Stimulated activated CD4-positive, alpha-beta T cell treated with anti-CD3 and anti-CD28 coated beads, TNF-alpha, amount 100 ng/mL, for 4 hours (primary cell): ENCODE results near the gene CABLES2.

Experiments
- DNase-seq, 3 experiments: peaks; one replicate each; pipeline ENCODE4 v3.0.0-alpha.2; 2020; ENCODE audit warnings: low read depth in 3 of 3

Gene CABLES2, protein sequence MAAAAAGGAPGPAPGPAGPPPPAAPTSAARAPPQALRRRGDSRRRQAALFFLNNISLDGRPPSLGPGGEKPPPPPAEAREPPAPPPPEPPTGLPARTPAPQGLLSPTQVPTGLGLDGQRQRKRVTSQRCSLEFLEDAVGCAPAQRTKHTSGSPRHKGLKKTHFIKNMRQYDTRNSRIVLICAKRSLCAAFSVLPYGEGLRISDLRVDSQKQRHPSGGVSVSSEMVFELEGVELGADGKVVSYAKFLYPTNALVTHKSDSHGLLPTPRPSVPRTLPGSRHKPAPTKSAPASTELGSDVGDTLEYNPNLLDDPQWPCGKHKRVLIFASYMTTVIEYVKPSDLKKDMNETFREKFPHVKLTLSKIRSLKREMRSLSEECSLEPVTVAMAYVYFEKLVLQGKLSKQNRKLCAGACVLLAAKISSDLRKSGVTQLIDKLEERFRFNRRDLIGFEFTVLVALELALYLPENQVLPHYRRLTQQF

GRCh38 chr20:62407221-62407992 is at the start of gene CABLES2:
Gene CABLES2 (minus strand): TSS chr20:62407285. CDS start chr20:62407276, 9 bp downstream.
- DNase-seq = peak; percentile 78 to 83 (median 81)

GRCh38 chr20:62455929-62456328 is 48.8 kb upstream of the CABLES2 start:
- DNase-seq = no peak

GRCh38 chr20:62454904-62455636 is 48.0 kb upstream of the CABLES2 start:
- no peak for DNase-seq

DNA sequence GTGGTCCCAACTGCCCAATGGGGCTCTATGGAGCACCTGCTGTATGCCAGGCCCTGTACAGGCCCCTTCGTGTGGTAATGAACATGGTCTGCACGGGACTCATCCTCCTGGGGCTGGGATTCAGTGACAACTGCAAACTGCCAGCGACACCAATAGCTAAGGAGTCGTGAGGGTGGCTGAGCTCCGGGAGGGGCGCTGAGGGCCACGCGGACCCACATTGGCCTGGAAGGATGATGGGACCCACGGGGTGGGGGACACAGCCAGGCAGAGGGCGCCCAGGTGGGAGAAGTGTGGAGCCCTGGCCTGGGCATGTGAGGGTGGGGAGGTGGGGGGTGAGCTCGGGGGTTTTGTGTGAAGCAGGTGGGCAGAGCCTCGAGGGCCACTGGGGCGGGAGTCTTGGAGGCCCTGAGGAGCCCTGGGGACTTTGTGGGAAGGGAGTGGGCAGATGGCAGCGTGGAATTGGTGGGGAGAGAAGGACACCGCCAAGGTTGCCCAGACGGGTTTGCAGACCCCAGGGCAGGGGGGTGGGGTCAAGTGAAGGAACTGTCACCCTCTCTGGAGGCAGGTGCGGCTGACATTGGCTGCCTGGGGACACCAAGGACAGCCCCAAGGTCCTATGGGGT is 46.2 kb upstream of the CABLES2 start:
- no peak for DNase-seq

DNA sequence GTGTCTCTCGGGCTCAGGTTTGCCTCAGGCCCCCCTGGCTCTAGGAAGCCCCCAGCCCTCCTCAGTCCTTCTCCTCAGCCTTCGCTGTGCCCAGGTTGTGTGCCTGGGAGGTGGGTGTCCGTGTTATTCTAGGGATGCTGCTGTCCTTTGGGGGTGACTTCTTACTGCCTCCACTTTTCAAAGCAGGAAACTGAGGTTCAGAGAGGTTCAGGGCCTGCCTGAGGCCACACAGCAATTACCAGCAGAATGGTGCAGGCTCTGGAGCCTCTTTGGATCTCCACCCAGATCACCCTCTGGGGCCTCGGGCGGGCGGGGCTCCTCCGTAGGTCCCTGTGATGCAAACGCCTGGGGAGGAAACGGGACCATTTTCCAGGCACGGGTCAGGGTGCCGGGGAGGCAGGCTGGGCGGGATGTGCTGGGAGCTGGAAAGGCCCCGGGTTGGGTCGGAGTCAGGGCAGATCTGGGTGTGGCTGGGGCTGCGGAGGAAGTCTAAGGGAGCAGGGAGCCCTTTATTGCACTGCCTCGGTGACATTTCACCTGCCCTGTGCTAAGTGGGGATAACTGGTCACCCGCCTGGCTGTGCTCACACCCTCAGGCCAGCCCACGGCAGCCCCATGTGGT is 45.5 kb upstream of the CABLES2 start:
- no peak for DNase-seq

DNA sequence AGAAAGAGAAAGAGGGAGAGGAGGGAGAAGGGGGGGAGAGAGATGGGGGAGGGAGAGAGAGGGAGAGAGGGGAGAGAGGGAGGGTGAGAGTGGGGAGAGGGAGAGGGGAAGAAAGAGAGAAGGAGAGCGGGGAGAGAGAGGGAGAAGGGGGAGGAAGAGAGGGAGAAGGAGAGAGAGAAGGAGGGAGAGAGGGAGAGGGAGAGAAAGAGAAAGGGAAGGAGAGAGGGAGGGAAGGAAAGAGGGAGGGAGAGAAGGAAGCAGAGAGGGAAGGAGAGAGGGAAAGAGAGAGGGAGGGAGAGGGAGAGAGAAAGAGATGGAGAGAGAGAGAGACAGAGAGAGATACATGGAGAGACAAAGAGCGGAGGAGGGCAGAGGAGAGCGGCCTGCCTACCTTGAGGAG is 44.9 kb upstream of the CABLES2 start:
- DNase-seq = no peak

DNA sequence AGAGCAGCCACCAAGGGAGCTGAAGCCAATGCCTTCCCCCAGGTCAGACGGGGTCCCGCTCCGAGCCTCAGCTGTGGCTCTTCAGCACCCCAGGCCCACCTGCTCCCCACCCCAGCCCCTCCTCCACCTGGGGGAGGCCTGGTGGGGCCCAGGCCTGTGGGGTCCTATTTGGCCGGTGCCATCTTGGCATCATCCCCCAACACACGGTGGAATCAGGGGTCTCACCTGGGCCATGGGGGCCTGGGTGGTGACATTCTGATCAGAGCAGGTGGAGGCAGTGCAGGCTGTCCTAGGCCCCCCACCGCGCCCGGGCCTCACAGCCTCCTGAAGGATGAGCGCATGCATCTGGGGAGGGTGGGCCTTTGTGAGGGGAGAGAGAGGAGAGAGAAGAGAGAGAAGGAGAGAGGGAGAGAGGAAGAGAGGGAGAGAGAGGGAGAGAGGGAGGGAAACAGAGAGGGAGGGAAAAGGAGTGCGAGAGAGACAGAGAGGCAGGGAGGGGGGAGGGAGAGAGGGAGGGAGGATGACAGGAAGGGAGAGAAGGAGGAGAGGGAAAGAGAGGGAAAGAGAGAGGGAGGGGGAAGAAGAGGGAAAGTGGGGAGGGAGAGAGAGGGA is 44.2 kb upstream of the CABLES2 start:
- no peak for DNase-seq

- no peak for DNase-seq
Measured at GRCh38 chr20:62449951-62450691, 43.0 kb upstream of the CABLES2 start.

GRCh38 chr20:62448788-62449187 is 41.7 kb upstream of the CABLES2 start:
- DNase-seq = no peak

DNA sequence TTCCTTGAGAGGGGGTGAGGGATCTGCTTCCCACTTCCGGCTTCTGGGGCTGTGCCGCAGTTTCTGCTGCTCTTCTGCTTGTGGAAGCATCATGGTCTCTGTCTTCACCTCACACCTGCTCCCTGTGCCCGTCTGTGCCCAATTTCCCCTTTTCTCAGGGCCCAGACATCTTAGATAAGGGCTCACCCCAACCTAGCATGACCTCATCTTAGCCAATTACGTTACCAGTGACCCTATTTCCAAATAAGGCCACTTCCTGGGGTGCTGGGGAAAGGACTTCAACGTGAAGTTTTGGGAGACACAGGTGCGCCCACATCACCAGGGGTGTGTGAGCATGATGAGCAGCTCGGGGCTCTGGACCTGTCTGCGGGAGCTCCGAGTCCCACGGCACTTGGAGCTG is 41.0 kb upstream of the CABLES2 start:
- DNase-seq = no peak

GRCh38 chr20:62446888-62447869 is 40.1 kb upstream of the CABLES2 start:
- no peak for DNase-seq

DNA sequence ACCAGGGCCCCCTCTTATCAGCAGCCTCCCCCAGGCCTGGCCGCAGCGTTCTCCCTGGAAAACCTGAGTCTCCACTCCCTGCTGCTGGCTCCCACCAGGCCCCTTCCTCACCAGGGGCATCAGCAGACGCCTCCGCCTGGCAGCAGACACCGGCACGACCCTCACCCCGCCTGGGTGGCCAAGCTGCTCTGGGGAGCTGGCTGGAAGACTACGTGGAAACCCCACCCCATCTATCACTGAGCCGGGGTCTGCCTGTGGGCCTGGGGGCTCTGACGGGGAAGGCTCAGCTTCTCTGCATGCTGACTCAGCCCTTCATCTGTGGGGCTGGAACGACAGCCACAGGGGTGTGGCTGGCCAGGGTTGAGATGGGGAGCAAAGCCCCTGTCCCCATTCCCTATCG is 39.4 kb upstream of the CABLES2 start:
- DNase-seq = no peak

- DNase-seq = no peak
Measured at GRCh38 chr20:62445553-62446340, 38.7 kb upstream of the CABLES2 start.

GRCh38 chr20:62444286-62444685 is 37.2 kb upstream of the CABLES2 start:
- no peak for DNase-seq

DNA sequence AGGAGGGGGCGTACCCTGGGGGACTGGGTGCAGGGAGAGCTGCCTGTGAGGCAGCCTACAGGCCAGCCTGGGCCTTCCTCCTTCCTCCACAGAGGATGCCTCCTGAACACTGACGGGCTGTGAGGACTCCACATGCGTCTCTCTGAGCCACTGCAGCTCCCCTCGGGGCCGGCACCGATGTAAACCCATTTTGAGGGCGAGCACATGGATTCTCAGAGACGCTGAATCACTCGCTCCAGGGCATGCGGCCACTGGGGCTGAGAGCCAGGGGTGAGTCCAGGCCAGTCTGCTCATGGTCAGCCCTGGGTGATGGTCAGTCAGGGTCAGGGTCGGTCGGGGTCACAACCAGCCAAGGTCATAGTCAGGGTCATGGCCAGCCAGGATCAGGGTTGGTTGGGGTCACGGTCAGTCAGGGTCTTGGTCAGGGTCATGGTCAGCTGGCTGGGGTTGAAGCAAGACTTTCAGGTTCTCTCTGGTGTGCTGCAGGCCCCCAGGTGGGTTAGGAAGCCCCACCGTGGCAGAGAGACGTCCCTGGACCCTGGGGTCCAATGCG is 35.0 kb upstream of the CABLES2 start:
- no peak for DNase-seq

DNA sequence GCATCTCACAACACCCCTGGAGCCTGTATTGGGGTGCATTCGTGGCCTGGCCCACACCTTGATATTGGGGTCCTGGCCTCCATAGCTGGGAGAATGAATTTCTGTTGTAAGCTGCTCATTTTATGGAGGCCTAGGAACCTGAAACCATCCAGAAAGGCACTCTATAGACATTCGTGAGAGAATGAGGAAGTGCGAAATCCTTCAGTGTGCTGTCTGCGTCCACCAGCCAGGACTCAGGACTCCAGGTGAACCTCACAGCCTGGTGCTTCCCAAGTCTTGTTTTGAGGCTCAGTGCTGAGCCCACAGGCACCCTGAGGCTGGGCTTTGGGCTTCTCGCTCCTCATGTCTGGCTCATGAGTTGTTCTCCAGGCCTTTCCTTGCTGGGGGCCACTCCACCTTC is 32.1 kb upstream of the CABLES2 start:
- DNase-seq = no peak

- no peak for DNase-seq
Measured at GRCh38 chr20:62437927-62438326, 30.8 kb upstream of the CABLES2 start.

DNA sequence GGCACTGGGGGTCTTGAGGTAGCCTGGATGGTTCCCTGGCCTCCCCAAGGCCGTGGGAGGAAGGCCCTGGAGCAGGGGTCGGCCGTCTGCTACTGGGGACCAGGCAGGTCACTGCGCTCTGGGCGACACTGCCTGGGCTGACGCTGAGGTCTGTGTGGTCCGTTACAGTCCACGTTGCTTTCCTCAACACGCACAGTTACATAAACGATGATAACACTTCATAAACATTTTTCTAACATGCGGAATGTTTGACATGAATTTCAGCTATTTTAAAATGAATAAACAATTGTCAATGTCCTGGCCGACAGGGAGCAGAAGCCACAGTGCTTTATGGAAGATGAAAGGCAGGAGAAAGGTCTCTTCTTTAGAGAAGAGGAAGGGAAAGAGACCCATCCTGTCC is 30.4 kb upstream of the CABLES2 start:
- no peak for DNase-seq
